ENCODE measurements around the gene DENND4C. TPM values are rescaled to one million over a fixed set of nuclear protein-coding genes. Genes with fewer than 3 reads are reported as not detected.
"Not testable (repeated sequence)": the region's sequence is repeated elsewhere in the genome, so short reads cannot be mapped to it uniquely, and the experiment has no call there.

The DENND4C gene
- total and polyA plus RNA-seq, 10 donors: 3.7 to 106 (median 48.7) TPM

DNA sequence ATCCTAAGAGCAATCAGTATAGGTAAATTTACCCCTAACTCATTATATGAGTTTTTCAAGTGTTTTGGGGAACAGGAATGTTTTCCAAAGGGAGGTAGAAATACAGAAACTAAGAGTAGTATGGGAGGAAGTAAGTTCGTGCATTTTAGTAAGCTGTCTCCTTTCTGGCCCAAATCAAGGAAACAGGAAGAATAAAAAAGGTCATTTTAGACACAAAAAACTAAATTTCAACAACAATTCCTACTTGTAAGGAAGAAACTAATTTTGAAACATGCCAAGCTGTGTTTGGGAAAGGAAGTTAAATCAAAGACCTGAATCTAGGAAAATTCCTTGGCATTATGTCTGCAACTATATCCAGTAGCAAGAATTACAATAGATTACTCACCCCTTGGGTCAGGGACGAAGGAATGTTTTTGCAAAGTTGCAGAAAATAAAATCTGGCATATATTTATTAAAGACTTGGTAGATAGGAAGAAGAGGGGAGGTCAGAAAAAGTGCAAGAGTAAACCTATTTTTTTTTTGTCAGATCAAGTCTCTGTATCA lies 156.1 kb downstream of the DENND4C start:
- DNase-seq: no peak
- H3K27me3 ChIP-seq (replicated peaks in 1 of 7): peaks cover 0 to 4% (median 0%) of the 10 kb centered on the region in 7 donors
- no peaks in the 10 kb centered on the region for H3K9me3 ChIP-seq
- WGBS, 5 donors: 40 to 52% (median 49%) methylated on average over 2 of the region's 2 CpGs
- H3K4me1 ChIP-seq: peaks cover 0 to 10% (median 0%) of the 10 kb centered on the region in 6 donors
- intact Hi-C loops (cut with DNase I; ENCODE audit: low total_unique reads): no loop called here
- H3K36me3 ChIP-seq: no peaks in the 10 kb centered on the region
- peak overlapping the region in 6 of 8 donors; percentile 39 to 69 (median 52) for H3K27ac ChIP-seq
- H3K4me3 ChIP-seq: no peak overlapping the region
- TF ChIP-seq POLR2A (IDR thresholded peaks at IDR 0.05) (no peak), POLR2AphosphoS5 (IDR thresholded peaks at IDR 0.05) (no peak)
- TF ChIP-seq, protein P1, sequence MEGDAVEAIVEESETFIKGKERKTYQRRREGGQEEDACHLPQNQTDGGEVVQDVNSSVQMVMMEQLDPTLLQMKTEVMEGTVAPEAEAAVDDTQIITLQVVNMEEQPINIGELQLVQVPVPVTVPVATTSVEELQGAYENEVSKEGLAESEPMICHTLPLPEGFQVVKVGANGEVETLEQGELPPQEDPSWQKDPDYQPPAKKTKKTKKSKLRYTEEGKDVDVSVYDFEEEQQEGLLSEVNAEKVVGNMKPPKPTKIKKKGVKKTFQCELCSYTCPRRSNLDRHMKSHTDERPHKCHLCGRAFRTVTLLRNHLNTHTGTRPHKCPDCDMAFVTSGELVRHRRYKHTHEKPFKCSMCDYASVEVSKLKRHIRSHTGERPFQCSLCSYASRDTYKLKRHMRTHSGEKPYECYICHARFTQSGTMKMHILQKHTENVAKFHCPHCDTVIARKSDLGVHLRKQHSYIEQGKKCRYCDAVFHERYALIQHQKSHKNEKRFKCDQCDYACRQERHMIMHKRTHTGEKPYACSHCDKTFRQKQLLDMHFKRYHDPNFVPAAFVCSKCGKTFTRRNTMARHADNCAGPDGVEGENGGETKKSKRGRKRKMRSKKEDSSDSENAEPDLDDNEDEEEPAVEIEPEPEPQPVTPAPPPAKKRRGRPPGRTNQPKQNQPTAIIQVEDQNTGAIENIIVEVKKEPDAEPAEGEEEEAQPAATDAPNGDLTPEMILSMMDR (IDR thresholded peaks at IDR 0.05 in 8 of 11, conservative IDR thresholded peaks at IDR 0.05 in 3 of 11): no peak

DNA sequence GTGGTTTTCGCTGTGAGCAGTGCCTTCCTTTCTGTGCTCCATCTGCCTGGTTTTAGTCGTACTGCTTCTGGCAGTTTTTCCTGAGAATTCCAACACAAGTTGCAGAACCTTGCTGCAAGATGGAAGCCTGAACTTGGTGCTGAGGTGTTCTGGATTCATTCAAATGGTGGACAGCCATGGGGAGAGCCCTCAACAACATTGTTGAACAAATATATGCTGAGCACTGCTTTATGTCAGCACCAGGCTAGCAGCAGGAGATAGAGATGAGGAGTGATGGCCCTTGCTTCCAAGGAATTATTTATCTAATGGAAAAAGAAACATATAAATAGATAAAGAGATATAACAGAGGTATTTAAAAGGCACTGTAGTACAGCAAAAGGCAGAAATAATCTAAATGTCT lies 156.8 kb downstream of the DENND4C start:
- Histone ChIP-seq H3K27me3 (replicated peaks in 1 of 7) (peaks cover 0 to 4% (median 0%) of the 10 kb centered on the region in 7 donors), H3K4me1 (peaks cover 0 to 10% (median 0%) of the 10 kb centered on the region in 6 donors), H3K27ac (peak overlapping the region in 1 of 8 donors; percentile 69), H3K4me3 (no peak overlapping the region), H3K36me3 (no peaks in the 10 kb centered on the region), H3K9me3 (no peaks in the 10 kb centered on the region)
- WGBS, 5 donors: 71 to 89% (median 82%) methylated on average over 2 of the region's 2 CpGs
- TF ChIP-seq, protein P1 (IDR thresholded peaks at IDR 0.05 in 8 of 11, conservative IDR thresholded peaks at IDR 0.05 in 3 of 11): no peak
- TF ChIP-seq POLR2A (IDR thresholded peaks at IDR 0.05) (no peak), POLR2AphosphoS5 (IDR thresholded peaks at IDR 0.05) (no peak)
- no peak for DNase-seq
- intact Hi-C loops (cut with DNase I; ENCODE audit: low total_unique reads): no loop called here

DNA sequence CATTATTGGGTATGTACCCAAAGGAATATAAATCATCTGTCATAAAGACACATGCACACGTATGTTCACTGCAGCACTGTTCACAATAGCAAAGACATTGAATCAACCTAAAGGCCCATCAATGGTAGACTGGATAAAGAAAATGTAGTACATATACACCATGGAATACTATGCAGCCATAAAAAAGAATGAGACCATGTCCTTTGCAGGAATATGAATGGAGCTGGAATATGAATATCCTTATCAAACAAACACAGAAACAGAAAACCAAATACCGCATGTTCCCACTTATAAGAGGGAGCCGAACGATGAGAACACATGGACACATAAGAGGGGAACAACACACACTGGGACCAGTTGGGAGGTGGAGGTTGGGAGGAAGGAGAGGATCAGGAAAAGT lies 159.0 kb downstream of the DENND4C start:
- H3K4me3 ChIP-seq; intact Hi-C loops (cut with DNase I; ENCODE audit: low total_unique reads); H3K9me3 ChIP-seq; H3K27me3 ChIP-seq (replicated peaks in 1 of 7); H3K27ac ChIP-seq; H3K36me3 ChIP-seq; DNase-seq: not testable (repeated sequence)
- peaks cover 0 to 10% (median 0%) of the 10 kb centered on the region in 6 donors for H3K4me1 ChIP-seq
- WGBS, 5 donors: 94 to 96% (median 95%) methylated on average over 4 of the region's 4 CpGs

DNA sequence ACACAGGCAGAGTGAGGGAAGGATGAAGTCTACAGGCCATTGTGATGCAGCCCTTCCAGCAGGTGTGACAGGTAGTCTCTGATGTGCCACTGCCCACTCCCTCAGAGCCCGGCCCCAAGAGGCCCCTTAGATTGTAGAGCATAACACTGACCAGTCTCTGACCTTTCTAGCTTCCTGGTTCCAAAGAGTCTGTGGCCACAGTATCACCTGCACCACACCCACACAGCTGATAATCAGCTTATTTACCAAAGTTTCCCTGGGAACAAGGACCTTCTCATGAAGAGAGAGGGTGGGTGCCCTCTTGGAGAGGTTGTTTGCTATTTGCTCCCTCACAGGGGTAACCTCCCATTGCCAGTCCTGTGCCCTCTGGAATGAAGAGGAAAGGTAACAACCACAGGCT lies 167.4 kb downstream of the DENND4C start:
- WGBS, 5 donors: 45 to 83% (median 73%) methylated on average over 1 of the region's 1 CpG

DNA sequence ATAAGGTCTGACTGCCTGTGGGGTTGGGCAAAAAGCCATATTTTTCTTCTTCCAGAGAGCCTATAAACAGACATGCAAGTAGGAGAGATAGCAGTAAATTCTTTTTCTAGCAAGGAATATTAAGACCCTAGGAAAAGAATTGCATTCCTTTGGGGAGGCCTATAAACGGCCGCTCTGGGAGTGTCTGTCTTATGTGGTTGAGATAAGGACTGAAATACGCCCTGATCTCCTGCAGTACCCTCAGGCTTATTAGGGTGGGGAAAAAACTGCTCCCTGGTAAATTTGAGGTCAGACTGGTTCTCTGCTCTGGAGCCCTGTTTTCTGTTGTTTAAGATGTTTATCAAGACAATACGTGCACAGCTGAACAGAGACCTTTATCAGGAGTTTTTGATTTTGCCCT lies 172.7 kb downstream of the DENND4C start:
- WGBS, 5 donors: 79 to 93% (median 92%) methylated on average over 4 of the region's 4 CpGs
- H3K4me1 ChIP-seq; H3K4me3 ChIP-seq; intact Hi-C loops (cut with DNase I; ENCODE audit: low total_unique reads); H3K27ac ChIP-seq; H3K27me3 ChIP-seq (replicated peaks in 1 of 7); H3K36me3 ChIP-seq; DNase-seq: not testable (repeated sequence)
- H3K9me3 ChIP-seq: peaks cover 0 to 20% (median 9%) of the 10 kb centered on the region in 8 donors

More for the DNA sequence above, 167.4 kb downstream of the DENND4C start:
- Histone ChIP-seq H3K9me3 (peaks cover 0 to 6% (median under 1%) of the 10 kb centered on the region in 8 donors), H3K4me1 (no peaks in the 10 kb centered on the region), H3K4me3 (no peak overlapping the region), H3K27ac (no peak overlapping the region), H3K27me3 (replicated peaks in 1 of 7) (no peaks in the 10 kb centered on the region), H3K36me3 (no peaks in the 10 kb centered on the region)
- TF ChIP-seq POLR2AphosphoS5 (IDR thresholded peaks at IDR 0.05): no peak
- TF ChIP-seq, protein P1 (IDR thresholded peaks at IDR 0.05 in 8 of 11, conservative IDR thresholded peaks at IDR 0.05 in 3 of 11): no peak
- TF ChIP-seq POLR2A (IDR thresholded peaks at IDR 0.05): no peak
- DNase-seq: no peak
- intact Hi-C loops (cut with DNase I; ENCODE audit: low total_unique reads): no loop called here
